HepG2 (cell line): ENCODE measurements around the gene TRABD. TPM values are rescaled to one million over a fixed set of nuclear protein-coding genes. Genes with fewer than 3 reads are reported as not detected.

Experiments
- DZIP1 ChIP-seq: sonication (generic); formaldehyde crosslinking; IDR thresholded peaks from 2 replicates; pipeline ENCODE4 v1.5.0; 2020; ENCODE audit warnings: mild to moderate bottlenecking, missing genetic modification reagents
- HMG20B ChIP-seq: conservative IDR thresholded peaks from 2 replicates; pipeline ENCODE4 v1.6.1; 2016; ENCODE audit warnings: missing genetic modification reagents, missing compliant biosample characterization
- MAFG ChIP-seq: sonication (generic); formaldehyde crosslinking; IDR thresholded peaks from 2 replicates; pipeline ENCODE4 v1.5.1; 2020; ENCODE audit warnings: mild to moderate bottlenecking, missing genetic modification reagents
- MTA3 ChIP-seq: sonication (generic); formaldehyde crosslinking; IDR thresholded peaks from 2 replicates; pipeline ENCODE4 v1.4.0; 2020; ENCODE audit warnings: missing genetic modification reagents
- MYC ChIP-seq: sonication (generic); formaldehyde crosslinking; IDR thresholded peaks from 2 replicates; pipeline ENCODE4 v1.9.0; 2021; ENCODE audit warnings: missing genetic modification reagents, borderline replicate concordance
- NRL ChIP-seq: sonication (generic); formaldehyde crosslinking; IDR thresholded peaks from 2 replicates; pipeline ENCODE4 v1.5.0; 2020; ENCODE audit warnings: missing genetic modification reagents, mild to moderate bottlenecking, moderate library complexity, borderline replicate concordance
- XRCC5 ChIP-seq: fragments of 200-400 bp; formaldehyde crosslinking; optimal IDR thresholded peaks from 2 replicates; pipeline ENCODE3; 2017; ENCODE audit warnings: mild to moderate bottlenecking, low read length
- ZBTB34 ChIP-seq: sonication (generic); formaldehyde crosslinking; IDR thresholded peaks from 2 replicates; pipeline ENCODE4 v1.8.0; 2022; ENCODE audit warnings: mild to moderate bottlenecking, missing genetic modification reagents
- ZNF552 ChIP-seq: sonication (generic); formaldehyde crosslinking; IDR thresholded peaks from 2 replicates; pipeline ENCODE4 v1.9.0; 2022; ENCODE audit warnings: missing genetic modification reagents, mild to moderate bottlenecking, borderline replicate concordance
- ZNF598 ChIP-seq: sonication (generic); formaldehyde crosslinking; IDR thresholded peaks from 2 replicates; pipeline ENCODE4 v1.5.1; 2020; ENCODE audit warnings: mild to moderate bottlenecking, missing genetic modification reagents, borderline replicate concordance
- ZNF605 ChIP-seq: sonication (generic); formaldehyde crosslinking; IDR thresholded peaks from 2 replicates; pipeline ENCODE4 v1.8.0; 2022; ENCODE audit warnings: mild to moderate bottlenecking, missing genetic modification reagents
- ZNF773 ChIP-seq: sonication (generic); formaldehyde crosslinking; IDR thresholded peaks from 2 replicates; pipeline ENCODE4 v1.4.0; 2020; ENCODE audit warnings: missing genetic modification reagents, borderline replicate concordance
- polyA plus RNA-seq, 8 experiments: library from polyadenylated mRNA; depleted of rRNA in 3 of 8; stranded (reverse) in 7 of 8; unstranded in 1 of 8; fragments of >200 nt; fragmentation: Illumina TruSeq in 4 of 8; extraction: Trizol in 4 of 8; gene quantifications; 2 replicates each; pipeline versions ENCODE4 v1.2.1 to v1.2.3, GENCODE V29; 2011 to 2016; ENCODE audit warnings: low read depth in 4 of 8, missing spikeins in 1 of 8, mixed read lengths in 1 of 8; ENCODE audit not compliant: insufficient read depth in 1 of 8
- total RNA-seq, 5 experiments: library from RNA; depleted of rRNA; stranded (reverse); fragments of >200 nt; fragmentation: Illumina TruSeq; extraction: Trizol; gene quantifications; 2 replicates each; pipeline ENCODE4 v1.2.3, GENCODE V29; 2016; ENCODE audit warnings: low read depth in 1 of 5
- TF ChIP-seq, protein P1 (sequence below): sonication (generic); formaldehyde crosslinking; IDR thresholded peaks from 2 replicates; pipeline ENCODE4 v1.4.0; 2020; ENCODE audit warnings: missing genetic modification reagents
- TF ChIP-seq, protein P2 (sequence below): sonication (generic); formaldehyde crosslinking; IDR thresholded peaks from 2 replicates; pipeline ENCODE4 v1.5.0; 2020; ENCODE audit warnings: mild to moderate bottlenecking, missing genetic modification reagents, moderate library complexity
- TF ChIP-seq, protein P3 (sequence below): IDR thresholded peaks from 2 replicates; pipeline ENCODE4 v1.6.1; 2012; ENCODE audit warnings: inconsistent platforms
- TF ChIP-seq, protein P4 (sequence below): sonication (generic); formaldehyde crosslinking; IDR thresholded peaks from 2 replicates; pipeline ENCODE4 v1.8.0; 2022; ENCODE audit warnings: low read depth, missing genetic modification reagents

Gene TRABD
- total and polyA plus RNA-seq, 2 of the 13 experiments (the other 11 are each of a cell fraction or from before 2014, with no cell fraction given) = 21.5 to 28.9 TPM

DNA sequence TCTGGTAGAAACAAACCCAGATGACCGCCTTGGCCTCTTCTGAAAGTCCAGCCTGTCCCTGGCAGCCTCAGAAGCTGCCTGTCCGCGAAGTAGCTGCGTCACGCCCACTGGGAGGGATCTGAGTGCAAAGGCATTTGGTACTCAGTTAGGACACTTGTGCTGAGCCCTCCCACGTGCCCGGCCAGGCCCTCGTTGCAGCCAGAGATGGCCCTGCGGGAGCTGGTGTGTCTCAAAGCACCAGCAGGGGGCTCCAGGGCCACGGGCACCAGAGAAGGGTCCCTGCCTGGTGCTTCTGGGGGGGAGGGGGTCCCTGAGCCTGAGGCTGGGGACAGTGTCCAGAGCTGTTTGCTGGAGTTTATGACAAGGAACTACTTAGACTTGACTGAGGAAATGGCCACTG is 20.9 kb downstream of the TRABD start (continued):
- TF ChIP-seq DZIP1 (CRISPR knock-in tag) (no peak), MAFG (CRISPR knock-in tag) (no peak), HMG20B (CRISPR knock-in tag) (no peak), MTA3 (CRISPR knock-in tag) (no peak), NRL (CRISPR knock-in tag) (peak; percentile 9; the same call in 1 of the 2 replicates), MYC (CRISPR knock-in tag) (peak; percentile 28; the same call in 1 of the 2 replicates), ZNF773 (CRISPR knock-in tag) (no peak), ZBTB34 (CRISPR knock-in tag) (no peak), ZNF598 (no peak), ZNF552 (CRISPR knock-in tag) (no peak), ZNF605 (CRISPR knock-in tag) (no peak), XRCC5 (peak; percentile 74)
- TF ChIP-seq, protein P1, sequence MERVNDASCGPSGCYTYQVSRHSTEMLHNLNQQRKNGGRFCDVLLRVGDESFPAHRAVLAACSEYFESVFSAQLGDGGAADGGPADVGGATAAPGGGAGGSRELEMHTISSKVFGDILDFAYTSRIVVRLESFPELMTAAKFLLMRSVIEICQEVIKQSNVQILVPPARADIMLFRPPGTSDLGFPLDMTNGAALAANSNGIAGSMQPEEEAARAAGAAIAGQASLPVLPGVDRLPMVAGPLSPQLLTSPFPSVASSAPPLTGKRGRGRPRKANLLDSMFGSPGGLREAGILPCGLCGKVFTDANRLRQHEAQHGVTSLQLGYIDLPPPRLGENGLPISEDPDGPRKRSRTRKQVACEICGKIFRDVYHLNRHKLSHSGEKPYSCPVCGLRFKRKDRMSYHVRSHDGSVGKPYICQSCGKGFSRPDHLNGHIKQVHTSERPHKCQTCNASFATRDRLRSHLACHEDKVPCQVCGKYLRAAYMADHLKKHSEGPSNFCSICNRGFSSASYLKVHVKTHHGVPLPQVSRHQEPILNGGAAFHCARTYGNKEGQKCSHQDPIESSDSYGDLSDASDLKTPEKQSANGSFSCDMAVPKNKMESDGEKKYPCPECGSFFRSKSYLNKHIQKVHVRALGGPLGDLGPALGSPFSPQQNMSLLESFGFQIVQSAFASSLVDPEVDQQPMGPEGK (CRISPR knock-in tag) = 0 out of 2 replicates have a peak, but pooled peaks have one; percentile 20
- TF ChIP-seq, protein P2, sequence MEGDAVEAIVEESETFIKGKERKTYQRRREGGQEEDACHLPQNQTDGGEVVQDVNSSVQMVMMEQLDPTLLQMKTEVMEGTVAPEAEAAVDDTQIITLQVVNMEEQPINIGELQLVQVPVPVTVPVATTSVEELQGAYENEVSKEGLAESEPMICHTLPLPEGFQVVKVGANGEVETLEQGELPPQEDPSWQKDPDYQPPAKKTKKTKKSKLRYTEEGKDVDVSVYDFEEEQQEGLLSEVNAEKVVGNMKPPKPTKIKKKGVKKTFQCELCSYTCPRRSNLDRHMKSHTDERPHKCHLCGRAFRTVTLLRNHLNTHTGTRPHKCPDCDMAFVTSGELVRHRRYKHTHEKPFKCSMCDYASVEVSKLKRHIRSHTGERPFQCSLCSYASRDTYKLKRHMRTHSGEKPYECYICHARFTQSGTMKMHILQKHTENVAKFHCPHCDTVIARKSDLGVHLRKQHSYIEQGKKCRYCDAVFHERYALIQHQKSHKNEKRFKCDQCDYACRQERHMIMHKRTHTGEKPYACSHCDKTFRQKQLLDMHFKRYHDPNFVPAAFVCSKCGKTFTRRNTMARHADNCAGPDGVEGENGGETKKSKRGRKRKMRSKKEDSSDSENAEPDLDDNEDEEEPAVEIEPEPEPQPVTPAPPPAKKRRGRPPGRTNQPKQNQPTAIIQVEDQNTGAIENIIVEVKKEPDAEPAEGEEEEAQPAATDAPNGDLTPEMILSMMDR = peak; percentile 63
- TF ChIP-seq, protein P3, sequence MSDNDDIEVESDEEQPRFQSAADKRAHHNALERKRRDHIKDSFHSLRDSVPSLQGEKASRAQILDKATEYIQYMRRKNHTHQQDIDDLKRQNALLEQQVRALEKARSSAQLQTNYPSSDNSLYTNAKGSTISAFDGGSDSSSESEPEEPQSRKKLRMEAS = peak; percentile 38; the same call in 1 of the 2 replicates
- TF ChIP-seq, protein P4, sequence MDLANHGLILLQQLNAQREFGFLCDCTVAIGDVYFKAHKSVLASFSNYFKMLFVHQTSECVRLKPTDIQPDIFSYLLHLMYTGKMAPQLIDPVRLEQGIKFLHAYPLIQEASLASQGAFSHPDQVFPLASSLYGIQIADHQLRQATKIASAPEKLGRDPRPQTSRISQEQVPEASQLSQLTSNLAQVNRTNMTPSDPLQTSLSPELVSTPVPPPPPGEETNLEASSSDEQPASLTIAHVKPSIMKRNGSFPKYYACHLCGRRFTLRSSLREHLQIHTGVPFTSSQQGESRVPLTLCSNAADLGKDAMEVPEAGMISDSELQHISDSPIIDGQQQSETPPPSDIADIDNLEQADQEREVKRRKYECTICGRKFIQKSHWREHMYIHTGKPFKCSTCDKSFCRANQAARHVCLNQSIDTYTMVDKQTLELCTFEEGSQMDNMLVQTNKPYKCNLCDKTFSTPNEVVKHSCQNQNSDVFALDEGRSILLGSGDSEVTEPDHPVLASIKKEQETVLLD (CRISPR knock-in tag) = no peak
